ENCODE measurements around the gene ADGRL3. TPM values are rescaled to one million over a fixed set of nuclear protein-coding genes. Genes with fewer than 3 reads are reported as not detected.
A peak's percentile ranks its signal among the peaks of the same experiment; 100 is the strongest.

Gene ADGRL3
- total RNA-seq, 1 donor: under 0.01 TPM

DNA sequence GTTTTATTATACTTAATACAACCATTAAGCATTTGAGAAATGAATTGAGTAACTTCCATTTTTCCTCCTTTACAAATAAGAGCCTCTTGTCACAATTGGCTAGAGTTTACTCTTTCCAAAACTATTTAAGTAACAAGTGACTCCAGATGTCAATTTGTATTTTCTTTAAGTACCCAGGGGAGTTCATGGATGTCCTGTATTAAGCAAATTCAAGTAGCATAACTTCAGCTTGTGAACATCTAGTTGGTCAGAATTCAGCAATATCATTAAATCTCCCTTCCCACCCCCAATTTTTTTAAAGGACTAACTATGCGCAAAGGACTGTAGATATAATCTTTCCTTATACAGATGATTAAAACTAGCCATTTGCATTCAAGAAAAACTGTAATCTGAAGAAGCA, 1.4 kb upstream of the ADGRL3 start:
- no peak overlapping the region for H3K4me3 ChIP-seq (ENCODE audit: low read depth, low read length)
- no peak for DNase-seq (ENCODE audit: low read depth)
- no peak for TF ChIP-seq CTCF (IDR thresholded peaks at IDR 0.05; ENCODE audit: insufficient read depth, low read length)

GRCh38 chr4:61199873-61200186, 296 bp upstream of the ADGRL3 start:
- H3K4me3 ChIP-seq (ENCODE audit: low read depth, low read length): peak overlapping the region; percentile 13
- no peak for DNase-seq (ENCODE audit: low read depth)
- no peak for TF ChIP-seq CTCF (IDR thresholded peaks at IDR 0.05; ENCODE audit: insufficient read depth, low read length)

DNA sequence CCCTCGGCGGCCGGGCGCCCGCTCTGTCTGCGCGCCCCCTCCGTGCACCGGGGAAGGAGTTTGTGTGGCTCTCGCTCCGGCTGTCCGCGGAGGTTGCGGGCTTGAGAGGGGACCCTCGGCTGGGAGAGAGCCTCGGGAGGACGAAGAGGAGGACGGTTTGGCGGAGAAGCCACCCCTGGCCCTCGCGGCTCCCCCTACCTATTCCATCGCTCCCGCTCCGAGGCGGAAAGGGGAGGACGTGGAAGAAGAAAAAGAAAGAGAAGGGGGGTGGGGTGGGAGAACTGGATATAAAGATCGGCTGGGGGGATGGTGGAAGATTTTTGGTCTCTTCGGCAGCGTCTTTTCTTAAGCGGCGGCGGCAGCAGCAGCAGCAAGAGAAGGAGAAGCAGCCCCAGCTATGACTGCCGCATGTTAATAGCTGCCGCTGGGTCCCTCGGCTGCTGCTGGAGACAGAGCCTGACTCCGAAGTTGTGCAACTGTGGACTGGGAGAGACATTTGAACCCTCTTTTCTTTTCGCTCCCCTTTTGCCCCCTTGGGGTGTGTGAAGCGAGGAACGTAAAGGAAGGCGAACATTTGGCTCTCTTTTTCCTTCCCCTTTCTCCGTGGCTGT, 895 bp downstream of the ADGRL3 start:
- H3K4me3 ChIP-seq (ENCODE audit: low read depth, low read length): peak overlapping the region; percentile 40
- peak; percentile 4 for DNase-seq (ENCODE audit: low read depth)
- TF ChIP-seq CTCF (IDR thresholded peaks at IDR 0.05; ENCODE audit: insufficient read depth, low read length): no peak

DNA sequence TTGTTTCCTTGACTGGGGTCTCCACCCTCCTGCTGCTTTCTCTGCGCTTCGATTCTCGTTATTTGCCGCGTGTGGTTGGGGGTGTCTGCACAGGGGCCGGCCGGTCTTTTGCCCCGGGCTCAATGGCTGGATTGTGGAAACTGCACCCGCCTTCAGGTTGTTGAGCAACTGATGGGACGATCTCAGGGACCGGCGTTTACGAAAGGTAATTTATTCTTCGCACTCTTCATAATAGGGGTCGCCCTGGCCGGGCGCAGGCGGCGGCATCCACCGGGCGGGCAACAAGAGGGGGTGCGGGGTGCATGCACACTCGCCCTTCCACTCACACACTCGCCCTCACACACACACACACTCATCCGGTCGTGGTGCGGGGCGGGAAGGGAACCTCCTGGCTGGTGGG, 1.4 kb downstream of the ADGRL3 start:
- no peak for TF ChIP-seq CTCF (IDR thresholded peaks at IDR 0.05; ENCODE audit: insufficient read depth, low read length)
- no peak overlapping the region for H3K4me3 ChIP-seq (ENCODE audit: low read depth, low read length)
- no peak for DNase-seq (ENCODE audit: low read depth)

- no peak for TF ChIP-seq CTCF (IDR thresholded peaks at IDR 0.05; ENCODE audit: insufficient read depth, low read length)
- DNase-seq (ENCODE audit: low read depth): no peak
- no peak overlapping the region for H3K4me3 ChIP-seq (ENCODE audit: low read depth, low read length)
These were observed 2.0 kb downstream of the ADGRL3 start for GRCh38 chr4:61201961-61202637.

GRCh38 chr4:61202638-61203435, 2.7 kb downstream of the ADGRL3 start:
- DNase-seq (ENCODE audit: low read depth): no peak
- no peak for TF ChIP-seq CTCF (IDR thresholded peaks at IDR 0.05; ENCODE audit: insufficient read depth, low read length)
- H3K4me3 ChIP-seq (ENCODE audit: low read depth, low read length): no peak overlapping the region
